ENCODE measurements around the gene PYCR2. TPM values are rescaled to one million over a fixed set of nuclear protein-coding genes. Genes with fewer than 3 reads are reported as not detected.
A peak's percentile ranks its signal among the peaks of the same experiment; 100 is the strongest.

The PYCR2 gene
- total RNA-seq, 1 experiment from 2014 or later: 104 TPM

DNA sequence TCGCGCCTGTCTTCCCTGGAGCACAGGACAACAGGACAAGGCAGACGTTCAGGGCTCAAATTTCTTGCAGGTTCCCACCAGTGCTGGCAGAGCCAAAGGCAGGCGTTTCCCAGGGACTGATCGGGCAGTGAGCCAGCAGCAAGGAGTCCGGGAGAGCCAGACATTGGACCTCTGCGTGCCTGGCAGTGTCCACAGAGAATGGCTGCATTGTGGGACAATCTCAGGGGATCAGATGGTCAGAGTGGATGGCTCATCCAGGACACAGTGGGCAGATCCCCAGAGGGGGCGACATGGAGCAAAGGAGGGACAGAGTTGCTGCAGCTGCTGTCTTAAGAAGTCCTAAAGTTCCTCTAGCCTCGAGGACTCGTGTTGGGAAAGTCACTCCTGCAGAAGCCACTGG is 46.5 kb downstream of the PYCR2 start:
- Histone ChIP-seq H4K20me1 (ENCODE audit: control insufficient read depth, insufficient read depth, insufficient read length) (no peaks in the 10 kb centered on the region), H2BK12ac (ENCODE audit: insufficient read length, low read depth, low read length) (no peak overlapping the region), H3K9me3 (ENCODE audit: control insufficient read depth, low read depth, low read length) (no peaks in the 10 kb centered on the region), H2BK20ac (ENCODE audit: low read depth, low read length, poor library complexity, severe bottlenecking) (no peak overlapping the region), H3K27ac (ENCODE audit: insufficient read length, low read depth, low read length) (no peak overlapping the region), H3T11ph (ENCODE audit: low read length) (no peak overlapping the region), H2AFZ (ENCODE audit: low read length) (no peak overlapping the region), H2BK15ac (ENCODE audit: low read depth, low read length) (no peak overlapping the region), H4K8ac (replicated peaks; ENCODE audit: insufficient read length, low read depth, low read length) (no peak overlapping the region), H3K79me2 (ENCODE audit: insufficient read depth, low read length) (peaks cover 9% of the 10 kb centered on the region; the same call in 1 of the 2 replicates), H3K9ac (ENCODE audit: extremely low read depth, insufficient read length, low read length) (no peak overlapping the region), H3K4ac (ENCODE audit: low read depth, low read length) (no peak overlapping the region), H3K14ac (ENCODE audit: insufficient read depth, low read length) (no peak overlapping the region), H3K4me1 (ENCODE audit: insufficient read depth, low read length) (peaks cover 10% of the 10 kb centered on the region; the same call in 1 of the 2 replicates), H3K23me2 (ENCODE audit: insufficient read length, low read depth, low read length, poor library complexity, severe bottlenecking) (peaks cover 15% of the 10 kb centered on the region), H3K27me3 (ENCODE audit: insufficient read depth, low read length) (no peaks in the 10 kb centered on the region), H3K79me1 (ENCODE audit: insufficient read depth, low read depth, low read length, poor library complexity, severe bottlenecking) (no peaks in the 10 kb centered on the region), H2AK5ac (ENCODE audit: insufficient read length, low read length) (no peak overlapping the region), H2BK5ac (ENCODE audit: insufficient read length, low read length) (no peak overlapping the region), H4K5ac (ENCODE audit: insufficient read length, low read depth, low read length) (no peak overlapping the region), H2BK120ac (ENCODE audit: low read depth, low read length, poor library complexity, severe bottlenecking) (no peak overlapping the region), H4K91ac (ENCODE audit: insufficient read length, low read depth, low read length) (no peak overlapping the region), H3K18ac (ENCODE audit: insufficient read length, low read depth, low read length) (no peak overlapping the region), H3K56ac (ENCODE audit: insufficient read length, low read depth, low read length) (no peak overlapping the region), H3K23ac (ENCODE audit: insufficient read length, low read depth, low read length) (no peak overlapping the region), H3K4me2 (ENCODE audit: insufficient read depth, insufficient read length, low read length) (no peak overlapping the region)
- DNase-seq: peak; percentile 75
- Mint-ChIP-seq H3K4me1 (peaks cover 31 to 48% of the 10 kb centered on the region in 2 experiments), H3K36me3 (ENCODE audit: insufficient read depth in 1 of 3, low read depth in 3 of 3) (peaks cover 25 to 55% (median 28%) of the 10 kb centered on the region in 3 experiments; a peak in 5 of 7 replicates), H3K27me3 (ENCODE audit: low read depth) (no peaks in the 10 kb centered on the region), H3K27ac (peak overlapping the region in 1 of 3 experiments; percentile 50; a peak in 2 of 7 replicates), H3K4me3 (no peak overlapping the region), H3K9me3 (no peaks in the 10 kb centered on the region)
- TF ChIP-seq, protein P1, sequence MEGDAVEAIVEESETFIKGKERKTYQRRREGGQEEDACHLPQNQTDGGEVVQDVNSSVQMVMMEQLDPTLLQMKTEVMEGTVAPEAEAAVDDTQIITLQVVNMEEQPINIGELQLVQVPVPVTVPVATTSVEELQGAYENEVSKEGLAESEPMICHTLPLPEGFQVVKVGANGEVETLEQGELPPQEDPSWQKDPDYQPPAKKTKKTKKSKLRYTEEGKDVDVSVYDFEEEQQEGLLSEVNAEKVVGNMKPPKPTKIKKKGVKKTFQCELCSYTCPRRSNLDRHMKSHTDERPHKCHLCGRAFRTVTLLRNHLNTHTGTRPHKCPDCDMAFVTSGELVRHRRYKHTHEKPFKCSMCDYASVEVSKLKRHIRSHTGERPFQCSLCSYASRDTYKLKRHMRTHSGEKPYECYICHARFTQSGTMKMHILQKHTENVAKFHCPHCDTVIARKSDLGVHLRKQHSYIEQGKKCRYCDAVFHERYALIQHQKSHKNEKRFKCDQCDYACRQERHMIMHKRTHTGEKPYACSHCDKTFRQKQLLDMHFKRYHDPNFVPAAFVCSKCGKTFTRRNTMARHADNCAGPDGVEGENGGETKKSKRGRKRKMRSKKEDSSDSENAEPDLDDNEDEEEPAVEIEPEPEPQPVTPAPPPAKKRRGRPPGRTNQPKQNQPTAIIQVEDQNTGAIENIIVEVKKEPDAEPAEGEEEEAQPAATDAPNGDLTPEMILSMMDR (conservative IDR thresholded peaks at IDR 0.05): peak; percentile 74
- WGBS (ENCODE audit: extremely low coverage, insufficient read length, low lambda C conversion rate): no CpG with 5 or more reads among the region's 10 CpGs
